ENCODE data around the gene CACNA1I. TPM values are rescaled to one million over a fixed set of nuclear protein-coding genes. Genes with fewer than 3 reads are reported as not detected.

The CACNA1I gene
- total and polyA plus RNA-seq, 2 donors (not counting 1 experiment from before 2014, with no cell fraction given), result under 0.01 to 0.01 TPM

GRCh38 chr22:39731481-39731880 is 160.9 kb downstream of the CACNA1I start:
- TF ChIP-seq EZH2 (IDR thresholded peaks at IDR 0.05; ENCODE audit: low read length, missing control alignments), result no peak
- no peak for TF ChIP-seq CTCF (conservative IDR thresholded peaks at IDR 0.05 in 1 of 2, IDR thresholded peaks at IDR 0.05 in 1 of 2; ENCODE audit: low read depth in 1 of 2, low read length in 2 of 2)

GRCh38 chr22:39731881-39732555 is 161.5 kb downstream of the CACNA1I start:
- Histone ChIP-seq H3K27ac (ENCODE audit: insufficient read depth, low read length) (no peak overlapping the region), H3K4me1 (ENCODE audit: control insufficient read depth, extremely low read depth, insufficient read depth, low read length) (no peaks in the 10 kb centered on the region), H4K20me1 (ENCODE audit: control insufficient read depth, extremely low read depth, insufficient read depth, low read length) (no peaks in the 10 kb centered on the region), H2AFZ (ENCODE audit: low read length) (no peak overlapping the region), H3K27me3 (ENCODE audit: control insufficient read depth, insufficient read depth, low read length) (no peaks in the 10 kb centered on the region), H3K9me3 (ENCODE audit: control insufficient read depth, insufficient read depth, low read depth, low read length) (no peaks in the 10 kb centered on the region), H3K36me3 (ENCODE audit: control insufficient read depth, insufficient read depth, low read length) (no peaks in the 10 kb centered on the region), H3K9ac (ENCODE audit: insufficient read depth, low read length) (no peak overlapping the region), H3K4me2 (ENCODE audit: extremely low read depth, insufficient read depth, low read length) (no peak overlapping the region), H3K79me2 (ENCODE audit: control insufficient read depth, insufficient read depth, low read length) (no peaks in the 10 kb centered on the region), H3K4me3 (replicated peaks in 1 of 4; ENCODE audit: control extremely low read depth in 1 of 4, insufficient read depth in 1 of 4, low read depth in 3 of 4, low read length in 4 of 4) (no peak overlapping the region)
- TF ChIP-seq EZH2 (IDR thresholded peaks at IDR 0.05; ENCODE audit: low read length, missing control alignments), result no peak
- TF ChIP-seq CTCF (conservative IDR thresholded peaks at IDR 0.05 in 1 of 2, IDR thresholded peaks at IDR 0.05 in 1 of 2; ENCODE audit: low read depth in 1 of 2, low read length in 2 of 2), result no peak
- DNase-seq (ENCODE audit: low read depth in 2 of 2), result no peak

More at GRCh38 chr22:39731481-39731880, 160.9 kb downstream of the CACNA1I start:
- peaks cover under 1% of the 10 kb centered on the region for H3K27me3 ChIP-seq (ENCODE audit: control insufficient read depth, insufficient read depth, low read length)
- no peak overlapping the region for H2AFZ ChIP-seq (ENCODE audit: low read length)
- no peak overlapping the region for H3K4me3 ChIP-seq (replicated peaks in 1 of 4; ENCODE audit: control extremely low read depth in 1 of 4, insufficient read depth in 1 of 4, low read depth in 3 of 4, low read length in 4 of 4)
- H4K20me1 ChIP-seq (ENCODE audit: control insufficient read depth, extremely low read depth, insufficient read depth, low read length), result no peaks in the 10 kb centered on the region
- no peaks in the 10 kb centered on the region for H3K36me3 ChIP-seq (ENCODE audit: control insufficient read depth, insufficient read depth, low read length)
- H3K27ac ChIP-seq (ENCODE audit: insufficient read depth, low read length), result no peak overlapping the region
- H3K4me1 ChIP-seq (ENCODE audit: control insufficient read depth, extremely low read depth, insufficient read depth, low read length), result no peaks in the 10 kb centered on the region
- no peak for DNase-seq (ENCODE audit: low read depth in 2 of 2)
- no peaks in the 10 kb centered on the region for H3K79me2 ChIP-seq (ENCODE audit: control insufficient read depth, insufficient read depth, low read length)
- no peak overlapping the region for H3K9ac ChIP-seq (ENCODE audit: insufficient read depth, low read length)
- no peak overlapping the region for H3K4me2 ChIP-seq (ENCODE audit: extremely low read depth, insufficient read depth, low read length)
- H3K9me3 ChIP-seq (ENCODE audit: control insufficient read depth, insufficient read depth, low read depth, low read length), result no peaks in the 10 kb centered on the region

GRCh38 chr22:39732625-39733024 is 162.1 kb downstream of the CACNA1I start:
- H3K4me2 ChIP-seq (ENCODE audit: extremely low read depth, insufficient read depth, low read length), result no peak overlapping the region
- no peak overlapping the region for H2AFZ ChIP-seq (ENCODE audit: low read length)
- H3K9ac ChIP-seq (ENCODE audit: insufficient read depth, low read length), result no peak overlapping the region
- H3K36me3 ChIP-seq (ENCODE audit: control insufficient read depth, insufficient read depth, low read length), result no peaks in the 10 kb centered on the region
- H3K27me3 ChIP-seq (ENCODE audit: control insufficient read depth, insufficient read depth, low read length), result no peaks in the 10 kb centered on the region
- H3K27ac ChIP-seq (ENCODE audit: insufficient read depth, low read length), result no peak overlapping the region
- no peaks in the 10 kb centered on the region for H3K4me1 ChIP-seq (ENCODE audit: control insufficient read depth, extremely low read depth, insufficient read depth, low read length)
- no peak overlapping the region for H3K4me3 ChIP-seq (replicated peaks in 1 of 4; ENCODE audit: control extremely low read depth in 1 of 4, insufficient read depth in 1 of 4, low read depth in 3 of 4, low read length in 4 of 4)
- DNase-seq (ENCODE audit: low read depth in 2 of 2), result no peak
- TF ChIP-seq EZH2 (IDR thresholded peaks at IDR 0.05; ENCODE audit: low read length, missing control alignments), result no peak
- no peak for TF ChIP-seq CTCF (conservative IDR thresholded peaks at IDR 0.05 in 1 of 2, IDR thresholded peaks at IDR 0.05 in 1 of 2; ENCODE audit: low read depth in 1 of 2, low read length in 2 of 2)
- H3K79me2 ChIP-seq (ENCODE audit: control insufficient read depth, insufficient read depth, low read length), result no peaks in the 10 kb centered on the region
- H3K9me3 ChIP-seq (ENCODE audit: control insufficient read depth, insufficient read depth, low read depth, low read length), result no peaks in the 10 kb centered on the region
- H4K20me1 ChIP-seq (ENCODE audit: control insufficient read depth, extremely low read depth, insufficient read depth, low read length), result no peaks in the 10 kb centered on the region
